Peyer's patch (tissue), 4 donors: ENCODE results near the gene KRTAP10-11.

Source experiments
- POLR2A ChIP-seq, 2 donors: fragments of 450-650 bp; IDR thresholded peaks; one replicate each; pipeline ENCODE4 v1.5.1; 2017; ENCODE audit warnings: antibody characterized with exemption in 2 of 2, mild to moderate bottlenecking in 2 of 2, moderate library complexity in 2 of 2
- TF ChIP-seq, protein P1 (sequence below), 6 experiments: fragments of 450-650 bp in 4 of 6; fragments of 200-600 bp in 2 of 6; sonication (generic) in 1 of 6; IDR thresholded peaks; one replicate each; pipeline ENCODE4 v1.5.1; 2017 to 2019; ENCODE audit warnings: antibody characterized with exemption in 6 of 6, mild to moderate bottlenecking in 3 of 6, moderate library complexity in 1 of 6

DNA sequence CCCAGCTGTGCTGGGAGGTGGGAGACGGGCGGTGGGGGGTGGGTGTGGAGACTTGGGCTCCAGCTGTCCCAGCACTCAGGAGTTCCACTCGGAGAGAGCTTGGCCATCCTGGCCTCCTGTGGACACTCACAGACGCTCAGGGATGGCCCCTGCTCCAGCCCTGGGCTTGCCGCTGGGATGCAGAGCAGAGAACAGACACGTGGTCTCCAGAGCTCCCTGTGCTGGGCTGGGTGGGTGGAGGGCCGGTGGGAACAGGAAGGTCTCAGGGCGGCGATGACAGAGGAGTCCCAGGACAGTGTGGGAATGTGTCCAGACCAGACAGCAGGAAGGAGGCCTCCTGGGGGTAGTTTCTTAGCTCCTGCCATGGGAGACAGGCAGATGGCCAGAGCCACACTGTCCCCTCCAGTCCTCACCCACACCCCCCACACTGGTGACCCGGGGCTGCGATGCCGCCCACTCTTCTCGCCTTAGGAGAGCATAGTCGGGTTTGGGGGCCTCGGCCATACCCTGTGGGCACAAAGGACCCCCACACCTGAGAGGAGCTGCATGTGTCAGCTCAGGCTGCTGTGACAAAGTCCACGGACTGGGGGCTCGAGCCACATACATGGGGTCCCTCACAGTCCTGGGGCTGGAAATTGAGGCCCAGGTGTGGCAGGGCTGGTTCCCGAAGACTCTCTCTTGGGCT, 17.4 kb upstream of the KRTAP10-11 start:
- TF ChIP-seq, protein P1, sequence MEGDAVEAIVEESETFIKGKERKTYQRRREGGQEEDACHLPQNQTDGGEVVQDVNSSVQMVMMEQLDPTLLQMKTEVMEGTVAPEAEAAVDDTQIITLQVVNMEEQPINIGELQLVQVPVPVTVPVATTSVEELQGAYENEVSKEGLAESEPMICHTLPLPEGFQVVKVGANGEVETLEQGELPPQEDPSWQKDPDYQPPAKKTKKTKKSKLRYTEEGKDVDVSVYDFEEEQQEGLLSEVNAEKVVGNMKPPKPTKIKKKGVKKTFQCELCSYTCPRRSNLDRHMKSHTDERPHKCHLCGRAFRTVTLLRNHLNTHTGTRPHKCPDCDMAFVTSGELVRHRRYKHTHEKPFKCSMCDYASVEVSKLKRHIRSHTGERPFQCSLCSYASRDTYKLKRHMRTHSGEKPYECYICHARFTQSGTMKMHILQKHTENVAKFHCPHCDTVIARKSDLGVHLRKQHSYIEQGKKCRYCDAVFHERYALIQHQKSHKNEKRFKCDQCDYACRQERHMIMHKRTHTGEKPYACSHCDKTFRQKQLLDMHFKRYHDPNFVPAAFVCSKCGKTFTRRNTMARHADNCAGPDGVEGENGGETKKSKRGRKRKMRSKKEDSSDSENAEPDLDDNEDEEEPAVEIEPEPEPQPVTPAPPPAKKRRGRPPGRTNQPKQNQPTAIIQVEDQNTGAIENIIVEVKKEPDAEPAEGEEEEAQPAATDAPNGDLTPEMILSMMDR (IDR thresholded peaks at IDR 0.05) = no peak
- TF ChIP-seq POLR2A (IDR thresholded peaks at IDR 0.05) = no peak
